Endothelial cell (in vitro differentiated cells): ENCODE data around the gene KMT2B. TPM values are rescaled to one million over a fixed set of nuclear protein-coding genes. Genes with fewer than 3 reads are reported as not detected.

Experiments used
- DNase-seq: peaks from one replicate; pipeline ENCODE4 v3.0.0; 2021; ENCODE audit warnings: low spot score
- H3K27ac Mint-ChIP-seq: one replicate; pipeline ENCODE4 v1.8.0; 2021; ENCODE audit warnings: mixed read lengths, inconsistent platforms; ENCODE audit not compliant: unreplicated experiment
- H3K27me3 Mint-ChIP-seq: one replicate; pipeline ENCODE4 v1.8.0; 2021; ENCODE audit warnings: mild to moderate bottlenecking, moderate library complexity, mixed read lengths, inconsistent platforms; ENCODE audit not compliant: unreplicated experiment
- H3K36me3 Mint-ChIP-seq: one replicate; pipeline ENCODE4 v1.8.0; 2021; ENCODE audit warnings: mild to moderate bottlenecking, low read depth, mixed read lengths, inconsistent platforms; ENCODE audit not compliant: unreplicated experiment
- H3K4me1 Mint-ChIP-seq: one replicate; pipeline ENCODE4 v1.8.0; 2021; ENCODE audit warnings: mild to moderate bottlenecking, mixed read lengths, inconsistent platforms; ENCODE audit not compliant: unreplicated experiment
- H3K4me3 Mint-ChIP-seq: one replicate; pipeline ENCODE4 v1.8.0; 2021; ENCODE audit warnings: mild to moderate bottlenecking, mixed read lengths, inconsistent platforms; ENCODE audit not compliant: unreplicated experiment
- H3K9me3 Mint-ChIP-seq: one replicate; pipeline ENCODE4 v1.8.0; 2021; ENCODE audit warnings: mixed read lengths, inconsistent platforms; ENCODE audit not compliant: unreplicated experiment
- total RNA-seq: library from RNA; stranded (reverse); fragmentation: NEBNext Ultra II Directional; extraction: Animal tissue kit (Norgen Biotek cat#: 25700); gene quantifications from one replicate; pipeline ENCODE4 v1.2.1, GENCODE V29; 2021; ENCODE audit not compliant: unreplicated experiment
- TF ChIP-seq, protein P1 (sequence below): fragments of 200-600 bp; sonication (generic); IDR thresholded peaks from one replicate; pipeline ENCODE4 v1.5.0; 2021; ENCODE audit warnings: antibody characterized with exemption; ENCODE audit not compliant: unreplicated experiment

The KMT2B gene
- total RNA-seq, 1 donor from 2014 or later, result 51.7 TPM

- Mint-ChIP-seq H3K4me1 (peaks cover 21% of the 10 kb centered on the region), H3K9me3 (no peaks in the 10 kb centered on the region), H3K27me3 (peaks cover 23% of the 10 kb centered on the region), H3K4me3 (peak overlapping the region; percentile 15), H3K36me3 (peaks cover 8% of the 10 kb centered on the region), H3K27ac (no peak overlapping the region)
- DNase-seq, result no peak
- TF ChIP-seq, protein P1, sequence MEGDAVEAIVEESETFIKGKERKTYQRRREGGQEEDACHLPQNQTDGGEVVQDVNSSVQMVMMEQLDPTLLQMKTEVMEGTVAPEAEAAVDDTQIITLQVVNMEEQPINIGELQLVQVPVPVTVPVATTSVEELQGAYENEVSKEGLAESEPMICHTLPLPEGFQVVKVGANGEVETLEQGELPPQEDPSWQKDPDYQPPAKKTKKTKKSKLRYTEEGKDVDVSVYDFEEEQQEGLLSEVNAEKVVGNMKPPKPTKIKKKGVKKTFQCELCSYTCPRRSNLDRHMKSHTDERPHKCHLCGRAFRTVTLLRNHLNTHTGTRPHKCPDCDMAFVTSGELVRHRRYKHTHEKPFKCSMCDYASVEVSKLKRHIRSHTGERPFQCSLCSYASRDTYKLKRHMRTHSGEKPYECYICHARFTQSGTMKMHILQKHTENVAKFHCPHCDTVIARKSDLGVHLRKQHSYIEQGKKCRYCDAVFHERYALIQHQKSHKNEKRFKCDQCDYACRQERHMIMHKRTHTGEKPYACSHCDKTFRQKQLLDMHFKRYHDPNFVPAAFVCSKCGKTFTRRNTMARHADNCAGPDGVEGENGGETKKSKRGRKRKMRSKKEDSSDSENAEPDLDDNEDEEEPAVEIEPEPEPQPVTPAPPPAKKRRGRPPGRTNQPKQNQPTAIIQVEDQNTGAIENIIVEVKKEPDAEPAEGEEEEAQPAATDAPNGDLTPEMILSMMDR, result no peak
Measured at GRCh38 chr19:35753634-35754369, 36.0 kb downstream of the KMT2B start.

DNA sequence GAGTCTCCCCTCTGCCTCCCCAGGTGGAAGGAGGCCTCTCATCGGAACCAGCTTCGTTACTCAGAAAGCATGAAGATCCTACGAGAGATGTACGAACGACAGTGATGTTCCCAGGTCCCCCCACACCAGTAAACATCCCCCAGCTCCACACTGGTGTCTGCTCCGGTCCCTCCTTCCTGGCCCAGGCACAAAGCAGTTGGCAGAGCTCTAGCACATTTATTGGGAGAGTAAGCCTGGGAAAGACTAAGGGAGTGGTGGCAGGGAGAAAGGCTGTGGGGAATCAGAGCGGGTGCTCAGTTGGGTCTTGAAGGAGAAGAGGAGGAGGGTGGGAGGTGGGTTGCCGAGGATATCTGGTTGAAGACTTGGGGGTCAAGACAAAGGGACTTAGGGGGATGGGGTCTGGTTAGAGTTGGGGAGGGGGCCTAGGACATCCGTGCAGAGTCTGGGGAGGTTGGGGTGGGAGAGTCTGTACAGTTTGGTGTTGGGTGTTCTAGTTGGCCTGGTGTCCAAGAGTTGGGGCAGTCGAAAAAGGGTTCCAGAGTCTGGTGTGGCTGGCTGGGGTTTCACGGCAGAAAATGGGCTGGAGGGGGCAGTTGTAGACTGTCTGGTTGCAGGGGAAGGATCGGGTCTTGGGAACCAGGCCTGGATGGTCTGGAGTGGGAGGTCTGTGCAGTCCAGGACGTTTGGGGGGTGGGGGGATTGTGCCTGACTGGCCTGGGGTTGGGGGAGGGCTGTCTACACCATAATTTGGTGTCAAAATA, 36.7 kb downstream of the KMT2B start:
- Mint-ChIP-seq H3K27me3 (peaks cover 25% of the 10 kb centered on the region), H3K9me3 (no peaks in the 10 kb centered on the region), H3K27ac (no peak overlapping the region), H3K4me1 (peaks cover 20% of the 10 kb centered on the region), H3K4me3 (peak overlapping the region; percentile 83), H3K36me3 (peaks cover 8% of the 10 kb centered on the region)
- TF ChIP-seq, protein P1, result no peak
- no peak for DNase-seq

GRCh38 chr19:35755131-35755549, 37.3 kb downstream of the KMT2B start:
- Mint-ChIP-seq H3K4me3 (peak overlapping the region; percentile 83), H3K27ac (no peak overlapping the region)

GRCh38 chr19:35755550-35756376, 38.0 kb downstream of the KMT2B start:
- no peak for DNase-seq
- Mint-ChIP-seq H3K36me3 (peaks cover 8% of the 10 kb centered on the region), H3K4me1 (peaks cover 18% of the 10 kb centered on the region), H3K27me3 (peaks cover 25% of the 10 kb centered on the region), H3K4me3 (peak overlapping the region; percentile 81), H3K9me3 (no peaks in the 10 kb centered on the region), H3K27ac (no peak overlapping the region)
- TF ChIP-seq, protein P1, result no peak

More at GRCh38 chr19:35755131-35755549, 37.3 kb downstream of the KMT2B start:
- peaks cover 8% of the 10 kb centered on the region for H3K36me3 Mint-ChIP-seq
- H3K9me3 Mint-ChIP-seq, result no peaks in the 10 kb centered on the region
- DNase-seq, result no peak
- peaks cover 25% of the 10 kb centered on the region for H3K27me3 Mint-ChIP-seq
- TF ChIP-seq, protein P1, result no peak
- H3K4me1 Mint-ChIP-seq, result peaks cover 18% of the 10 kb centered on the region
